Keratinocyte (primary cell): ENCODE results near the gene STMND1. TPM values are rescaled to one million over a fixed set of nuclear protein-coding genes. Genes with fewer than 3 reads are reported as not detected.

Source experiments
- DNase-seq: peaks from one replicate; pipeline ENCODE4 v3.0.0-alpha.2; 2011; ENCODE audit warnings: low read depth, missing footprints, low spot score
- FAIRE-seq: peaks from 2 replicates; lab custom pipeline; 2011; peaks lifted over from hg19 to GRCh38; lab: Jason Lieb, UNC
- H2AFZ ChIP-seq: 2 replicates; pipeline ENCODE4 v1.6.0; 2012; ENCODE audit warnings: low read length, control low read depth, inconsistent platforms; ENCODE audit not compliant: control insufficient read depth
- H3K27ac ChIP-seq: 2 replicates; pipeline ENCODE4 v1.5.1; 2011; ENCODE audit warnings: low read length; ENCODE audit not compliant: control insufficient read depth, insufficient read depth
- H3K27me3 ChIP-seq: 3 replicates; pipeline ENCODE4 v1.6.0; 2011; ENCODE audit warnings: low read length; ENCODE audit not compliant: control insufficient read depth, insufficient read depth; ENCODE audit errors: extremely low read depth
- H3K36me3 ChIP-seq, 2 experiments: 2 replicates in 1 of 2; 3 replicates in 1 of 2; pipeline ENCODE4 v1.5.1; 2011; ENCODE audit warnings: low read length in 2 of 2, mild to moderate bottlenecking in 1 of 2; ENCODE audit not compliant: control insufficient read depth in 2 of 2, insufficient read depth in 2 of 2; ENCODE audit errors: extremely low read depth in 1 of 2
- H3K4me1 ChIP-seq: 3 replicates; pipeline ENCODE4 v1.5.1; 2011; ENCODE audit warnings: low read length; ENCODE audit not compliant: control insufficient read depth, insufficient read depth; ENCODE audit errors: extremely low read depth
- H3K4me2 ChIP-seq: 3 replicates; pipeline ENCODE4 v1.6.0; 2011; ENCODE audit warnings: low read depth, low read length; ENCODE audit not compliant: control insufficient read depth, insufficient read depth; ENCODE audit errors: extremely low read depth
- H3K4me3 ChIP-seq, 3 experiments: fragments of 200-600 bp in 1 of 3; sonication (generic) in 1 of 3; 2 replicates in 2 of 3; 3 replicates in 1 of 3; pipeline ENCODE4 v1.5.1; 2011 to 2016; ENCODE audit warnings: low read length in 3 of 3, mild to moderate bottlenecking in 3 of 3, control low read depth in 2 of 3, inconsistent platforms in 1 of 3, low read depth in 1 of 3, mixed read lengths in 1 of 3, mixed run types in 1 of 3, moderate library complexity in 1 of 3; ENCODE audit not compliant: control insufficient read depth in 2 of 3, insufficient read depth in 2 of 3; ENCODE audit errors: extremely low read depth in 1 of 3
- H3K79me2 ChIP-seq: 2 replicates; pipeline ENCODE4 v1.6.0; 2012; ENCODE audit warnings: low read length; ENCODE audit not compliant: control insufficient read depth, insufficient read depth
- H3K9ac ChIP-seq: 3 replicates; pipeline ENCODE4 v1.6.0; 2011; ENCODE audit warnings: low read length; ENCODE audit not compliant: control insufficient read depth, insufficient read depth; ENCODE audit errors: extremely low read depth
- H3K9me1 ChIP-seq: 3 replicates; pipeline ENCODE4 v1.6.0; 2011; ENCODE audit warnings: low read length; ENCODE audit not compliant: control insufficient read depth, insufficient read depth; ENCODE audit errors: extremely low read depth
- H3K9me3 ChIP-seq: 2 replicates; pipeline ENCODE4 v1.5.1; 2012; ENCODE audit warnings: low read depth, low read length; ENCODE audit not compliant: control insufficient read depth
- H4K20me1 ChIP-seq: 3 replicates; pipeline ENCODE4 v1.6.0; 2011; ENCODE audit warnings: low read length; ENCODE audit not compliant: control insufficient read depth, insufficient read depth; ENCODE audit errors: extremely low read depth
- EZH2 ChIP-seq: IDR thresholded peaks from one replicate; pipeline ENCODE4 v1.6.1; 2012; ENCODE audit warnings: inconsistent platforms, mild to moderate bottlenecking, low read length, moderate library complexity
- dilution Hi-C: fragments of 300-500 bp; cut with MboI; formaldehyde crosslinking; loops from one replicate; pipeline ENCODE4 v1.7.0; 2020; ENCODE audit warnings: low sequenced_read_pairs; ENCODE audit not compliant: extremely low pct_ligation_motif_present
- polyA plus RNA-seq, 5 experiments: library from polyadenylated mRNA; depleted of rRNA in 3 of 5; stranded (reverse) in 3 of 5; stranded (forward) in 1 of 5; unstranded in 1 of 5; fragments of >200 nt; gene quantifications; 1 replicate in 1 of 5; 2 replicates in 3 of 5; 3 replicates in 1 of 5; pipeline versions ENCODE4 v1.2.1 to v1.2.3, GENCODE V29; 2011 to 2012; ENCODE audit warnings: missing spikeins in 2 of 5, low read depth in 1 of 5, low replicate concordance in 1 of 5
- TF ChIP-seq, protein P1 (sequence below), 3 experiments: IDR thresholded peaks in 1 of 3; conservative IDR thresholded peaks in 1 of 3; optimal IDR thresholded peaks in 1 of 3; 2 replicates in 2 of 3; 3 replicates in 1 of 3; pipeline versions ENCODE3 to v1.5.1; 2011; ENCODE audit warnings: low read length in 3 of 3, mild to moderate bottlenecking in 3 of 3, moderate library complexity in 2 of 3, control low read depth in 1 of 3, inconsistent platforms in 1 of 3; ENCODE audit not compliant: insufficient read depth in 2 of 3; ENCODE audit errors: extremely low read depth in 1 of 3

STMND1 gene
- polyA plus RNA-seq, 1 donor (not counting 4 experiments of a cell fraction or from before 2014, with no cell fraction given) = not detected

- no peak for FAIRE-seq
- dilution Hi-C loops = loop anchor here (25.0 kb wide), 1 partner anchor 437 kb away; no protein-coding TSS in a partner anchor
Observed at GRCh38 chr6:17150096-17150495, 48.2 kb downstream of the STMND1 start.

GRCh38 chr6:17151888-17152287 is 50.0 kb downstream of the STMND1 start:
- Histone ChIP-seq H3K4me3 (no peak overlapping the region), H3K4me2 (no peak overlapping the region), H3K36me3 (no peaks in the 10 kb centered on the region), H2AFZ (no peak overlapping the region), H3K4me1 (no peaks in the 10 kb centered on the region), H3K9ac (no peak overlapping the region), H3K9me1 (no peaks in the 10 kb centered on the region), H3K27ac (no peak overlapping the region), H3K79me2 (no peaks in the 10 kb centered on the region), H4K20me1 (no peaks in the 10 kb centered on the region), H3K9me3 (no peaks in the 10 kb centered on the region), H3K27me3 (no peaks in the 10 kb centered on the region)
- TF ChIP-seq EZH2 = no peak
- TF ChIP-seq, protein P1, sequence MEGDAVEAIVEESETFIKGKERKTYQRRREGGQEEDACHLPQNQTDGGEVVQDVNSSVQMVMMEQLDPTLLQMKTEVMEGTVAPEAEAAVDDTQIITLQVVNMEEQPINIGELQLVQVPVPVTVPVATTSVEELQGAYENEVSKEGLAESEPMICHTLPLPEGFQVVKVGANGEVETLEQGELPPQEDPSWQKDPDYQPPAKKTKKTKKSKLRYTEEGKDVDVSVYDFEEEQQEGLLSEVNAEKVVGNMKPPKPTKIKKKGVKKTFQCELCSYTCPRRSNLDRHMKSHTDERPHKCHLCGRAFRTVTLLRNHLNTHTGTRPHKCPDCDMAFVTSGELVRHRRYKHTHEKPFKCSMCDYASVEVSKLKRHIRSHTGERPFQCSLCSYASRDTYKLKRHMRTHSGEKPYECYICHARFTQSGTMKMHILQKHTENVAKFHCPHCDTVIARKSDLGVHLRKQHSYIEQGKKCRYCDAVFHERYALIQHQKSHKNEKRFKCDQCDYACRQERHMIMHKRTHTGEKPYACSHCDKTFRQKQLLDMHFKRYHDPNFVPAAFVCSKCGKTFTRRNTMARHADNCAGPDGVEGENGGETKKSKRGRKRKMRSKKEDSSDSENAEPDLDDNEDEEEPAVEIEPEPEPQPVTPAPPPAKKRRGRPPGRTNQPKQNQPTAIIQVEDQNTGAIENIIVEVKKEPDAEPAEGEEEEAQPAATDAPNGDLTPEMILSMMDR (optimal IDR thresholded peaks at IDR 0.05 in 1 of 3, IDR thresholded peaks at IDR 0.05 in 1 of 3, conservative IDR thresholded peaks at IDR 0.05 in 1 of 3; ENCODE audit: extremely low read depth in 1 of 3, insufficient read depth in 2 of 3, low read length in 3 of 3) = no peak
- dilution Hi-C loops = loop anchor here (25.0 kb wide), 1 partner anchor 435 kb away; no protein-coding TSS in a partner anchor
- FAIRE-seq = no peak
- DNase-seq = no peak

More at GRCh38 chr6:17150096-17150495, 48.2 kb downstream of the STMND1 start:
- Histone ChIP-seq H3K9me3 (no peaks in the 10 kb centered on the region), H3K4me3 (no peak overlapping the region), H3K9ac (no peak overlapping the region), H3K36me3 (no peaks in the 10 kb centered on the region), H3K27me3 (no peaks in the 10 kb centered on the region), H2AFZ (no peak overlapping the region), H3K79me2 (no peaks in the 10 kb centered on the region), H4K20me1 (no peaks in the 10 kb centered on the region), H3K27ac (no peak overlapping the region), H3K9me1 (no peaks in the 10 kb centered on the region), H3K4me1 (no peaks in the 10 kb centered on the region), H3K4me2 (no peak overlapping the region)
- no peak for DNase-seq
- TF ChIP-seq EZH2 = no peak
- TF ChIP-seq, protein P1 (optimal IDR thresholded peaks at IDR 0.05 in 1 of 3, IDR thresholded peaks at IDR 0.05 in 1 of 3, conservative IDR thresholded peaks at IDR 0.05 in 1 of 3; ENCODE audit: extremely low read depth in 1 of 3, insufficient read depth in 2 of 3, low read length in 3 of 3) = no peak
